Activated effector memory CD4-positive, alpha-beta T cell treated with Interleukin-2 at 50 U/mL for 16 hours (primary cell): ENCODE measurements around the gene CAPS.

Experiments used
- DNase-seq: peaks from one replicate; pipeline ENCODE4 v3.0.0-alpha.2; 2020

The CAPS gene

GRCh38 chr19:5935473-5936291 is 21.6 kb downstream of the CAPS start:
- no peak for DNase-seq

GRCh38 chr19:5936292-5936592 is 22.2 kb downstream of the CAPS start:
- no peak for DNase-seq

- DNase-seq: no peak
Measured at GRCh38 chr19:5937550-5937949, 23.5 kb downstream of the CAPS start.

GRCh38 chr19:5940260-5941208 is 26.5 kb downstream of the CAPS start:
- DNase-seq: no peak

- DNase-seq: no peak
Measured at GRCh38 chr19:5941673-5942072, 27.6 kb downstream of the CAPS start.

- no peak for DNase-seq
Measured at GRCh38 chr19:5943045-5943444, 29.0 kb downstream of the CAPS start.

- no peak for DNase-seq
Measured at GRCh38 chr19:5943623-5944022, 29.6 kb downstream of the CAPS start.

- no peak for DNase-seq
Measured at GRCh38 chr19:5947435-5947834, 33.4 kb downstream of the CAPS start.

GRCh38 chr19:5948752-5949564 is 34.9 kb downstream of the CAPS start:
- no peak for DNase-seq

- DNase-seq: peak; percentile 29
Measured at GRCh38 chr19:5949792-5950305, 35.8 kb downstream of the CAPS start.

GRCh38 chr19:5950741-5951140 is 36.7 kb downstream of the CAPS start:
- DNase-seq: no peak

- DNase-seq: no peak
Measured at GRCh38 chr19:5951338-5951861, 37.3 kb downstream of the CAPS start.

- DNase-seq: no peak
Measured at GRCh38 chr19:5952193-5953029, 38.4 kb downstream of the CAPS start.

- DNase-seq: no peak
Measured at GRCh38 chr19:5953030-5953589, 39.1 kb downstream of the CAPS start.

- DNase-seq: peak; percentile 19
Measured at GRCh38 chr19:5953680-5954213, 39.7 kb downstream of the CAPS start.

GRCh38 chr19:5954293-5954692 is 40.2 kb downstream of the CAPS start:
- DNase-seq: no peak

- no peak for DNase-seq
Measured at GRCh38 chr19:5955636-5955935, 41.5 kb downstream of the CAPS start.

GRCh38 chr19:5956323-5956722 is 42.3 kb downstream of the CAPS start:
- no peak for DNase-seq

GRCh38 chr19:5956728-5957127 is 42.7 kb downstream of the CAPS start:
- DNase-seq: no peak

- no peak for DNase-seq
Measured at GRCh38 chr19:5957170-5957569, 43.1 kb downstream of the CAPS start.
